ENCODE results near the gene LEKR1.

LEKR1 gene

GRCh38 chr3:157064402-157064801 lies 238.2 kb downstream of the LEKR1 start:
- Histone ChIP-seq H3K27ac (ENCODE audit: poor library complexity, severe bottlenecking) (no peak overlapping the region), H3K4me3 (ENCODE audit: severe bottlenecking) (no peak overlapping the region), H3K9me3 (ENCODE audit: severe bottlenecking) (no peaks in the 10 kb centered on the region), H3K4me1 (ENCODE audit: insufficient read depth, poor library complexity, severe bottlenecking) (no peaks in the 10 kb centered on the region), H3K36me3 (ENCODE audit: low read depth) (no peaks in the 10 kb centered on the region), H3K27me3 (ENCODE audit: insufficient read depth, poor library complexity, severe bottlenecking) (no peaks in the 10 kb centered on the region)
- ATAC-seq (ENCODE audit: low read depth) (no peak), DNase-seq (ENCODE audit: low spot score) (no peak)
- no peak for TF ChIP-seq CTCF (IDR thresholded peaks at IDR 0.05; ENCODE audit: poor library complexity, severe bottlenecking)

GRCh38 chr3:157065201-157065600 lies 239.0 kb downstream of the LEKR1 start:
- ATAC-seq (ENCODE audit: low read depth) (no peak), DNase-seq (ENCODE audit: low spot score) (no peak)
- Histone ChIP-seq H3K4me3 (ENCODE audit: severe bottlenecking) (no peak overlapping the region), H3K27me3 (ENCODE audit: insufficient read depth, poor library complexity, severe bottlenecking) (no peaks in the 10 kb centered on the region), H3K36me3 (ENCODE audit: low read depth) (no peaks in the 10 kb centered on the region), H3K27ac (ENCODE audit: poor library complexity, severe bottlenecking) (no peak overlapping the region), H3K4me1 (ENCODE audit: insufficient read depth, poor library complexity, severe bottlenecking) (no peaks in the 10 kb centered on the region), H3K9me3 (ENCODE audit: severe bottlenecking) (no peaks in the 10 kb centered on the region)
- TF ChIP-seq CTCF (IDR thresholded peaks at IDR 0.05; ENCODE audit: poor library complexity, severe bottlenecking): no peak

- H3K27ac ChIP-seq (ENCODE audit: poor library complexity, severe bottlenecking): no peak overlapping the region
- ATAC-seq (ENCODE audit: low read depth): no peak
- no peak overlapping the region for H3K4me3 ChIP-seq (ENCODE audit: severe bottlenecking)
- no peak for DNase-seq (ENCODE audit: low spot score)
- H3K36me3 ChIP-seq (ENCODE audit: low read depth): no peaks in the 10 kb centered on the region
- no peaks in the 10 kb centered on the region for H3K9me3 ChIP-seq (ENCODE audit: severe bottlenecking)
- no peaks in the 10 kb centered on the region for H3K27me3 ChIP-seq (ENCODE audit: insufficient read depth, poor library complexity, severe bottlenecking)
- no peaks in the 10 kb centered on the region for H3K4me1 ChIP-seq (ENCODE audit: insufficient read depth, poor library complexity, severe bottlenecking)
- TF ChIP-seq CTCF (IDR thresholded peaks at IDR 0.05; ENCODE audit: poor library complexity, severe bottlenecking): no peak
These were observed 240.4 kb downstream of the LEKR1 start for GRCh38 chr3:157066335-157067098.

- ATAC-seq (ENCODE audit: low read depth) (no peak), DNase-seq (ENCODE audit: low spot score) (no peak)
- no peaks in the 10 kb centered on the region for H3K27me3 ChIP-seq (ENCODE audit: insufficient read depth, poor library complexity, severe bottlenecking)
- H3K9me3 ChIP-seq (ENCODE audit: severe bottlenecking): no peaks in the 10 kb centered on the region
- H3K36me3 ChIP-seq (ENCODE audit: low read depth): no peaks in the 10 kb centered on the region
- no peak overlapping the region for H3K27ac ChIP-seq (ENCODE audit: poor library complexity, severe bottlenecking)
- no peak overlapping the region for H3K4me3 ChIP-seq (ENCODE audit: severe bottlenecking)
- H3K4me1 ChIP-seq (ENCODE audit: insufficient read depth, poor library complexity, severe bottlenecking): no peaks in the 10 kb centered on the region
- TF ChIP-seq CTCF (IDR thresholded peaks at IDR 0.05; ENCODE audit: poor library complexity, severe bottlenecking): no peak
These were observed 241.0 kb downstream of the LEKR1 start for GRCh38 chr3:157067114-157067513.

- no peak for DNase-seq (ENCODE audit: low spot score)
- no peak overlapping the region for H3K27ac ChIP-seq (ENCODE audit: poor library complexity, severe bottlenecking)
- TF ChIP-seq CTCF (IDR thresholded peaks at IDR 0.05; ENCODE audit: poor library complexity, severe bottlenecking): no peak
- no peak for ATAC-seq (ENCODE audit: low read depth)
- no peaks in the 10 kb centered on the region for H3K36me3 ChIP-seq (ENCODE audit: low read depth)
- no peaks in the 10 kb centered on the region for H3K4me1 ChIP-seq (ENCODE audit: insufficient read depth, poor library complexity, severe bottlenecking)
- no peak overlapping the region for H3K4me3 ChIP-seq (ENCODE audit: severe bottlenecking)
- H3K27me3 ChIP-seq (ENCODE audit: insufficient read depth, poor library complexity, severe bottlenecking): no peaks in the 10 kb centered on the region
- H3K9me3 ChIP-seq (ENCODE audit: severe bottlenecking): no peaks in the 10 kb centered on the region
These were observed 243.3 kb downstream of the LEKR1 start for GRCh38 chr3:157069406-157069805.

Measured in RWPE2 (cell line).